Lower leg skin (tissue), 3 donors: Measurements from ENCODE around the gene TMEM9.

Experiments used
- POLR2A ChIP-seq, 2 donors: fragments of 450-650 bp; IDR thresholded peaks; one replicate each; pipeline ENCODE4 v1.6.1; 2016 to 2017; ENCODE audit warnings: antibody characterized with exemption in 2 of 2, mild to moderate bottlenecking in 1 of 2, moderate library complexity in 1 of 2
- TF ChIP-seq, protein P1 (sequence below), 3 donors: fragments of 450-650 bp; IDR thresholded peaks; one replicate each; pipeline ENCODE4 v1.5.1; 2016; ENCODE audit warnings: antibody characterized with exemption in 3 of 3, mild to moderate bottlenecking in 3 of 3, moderate library complexity in 2 of 3

DNA sequence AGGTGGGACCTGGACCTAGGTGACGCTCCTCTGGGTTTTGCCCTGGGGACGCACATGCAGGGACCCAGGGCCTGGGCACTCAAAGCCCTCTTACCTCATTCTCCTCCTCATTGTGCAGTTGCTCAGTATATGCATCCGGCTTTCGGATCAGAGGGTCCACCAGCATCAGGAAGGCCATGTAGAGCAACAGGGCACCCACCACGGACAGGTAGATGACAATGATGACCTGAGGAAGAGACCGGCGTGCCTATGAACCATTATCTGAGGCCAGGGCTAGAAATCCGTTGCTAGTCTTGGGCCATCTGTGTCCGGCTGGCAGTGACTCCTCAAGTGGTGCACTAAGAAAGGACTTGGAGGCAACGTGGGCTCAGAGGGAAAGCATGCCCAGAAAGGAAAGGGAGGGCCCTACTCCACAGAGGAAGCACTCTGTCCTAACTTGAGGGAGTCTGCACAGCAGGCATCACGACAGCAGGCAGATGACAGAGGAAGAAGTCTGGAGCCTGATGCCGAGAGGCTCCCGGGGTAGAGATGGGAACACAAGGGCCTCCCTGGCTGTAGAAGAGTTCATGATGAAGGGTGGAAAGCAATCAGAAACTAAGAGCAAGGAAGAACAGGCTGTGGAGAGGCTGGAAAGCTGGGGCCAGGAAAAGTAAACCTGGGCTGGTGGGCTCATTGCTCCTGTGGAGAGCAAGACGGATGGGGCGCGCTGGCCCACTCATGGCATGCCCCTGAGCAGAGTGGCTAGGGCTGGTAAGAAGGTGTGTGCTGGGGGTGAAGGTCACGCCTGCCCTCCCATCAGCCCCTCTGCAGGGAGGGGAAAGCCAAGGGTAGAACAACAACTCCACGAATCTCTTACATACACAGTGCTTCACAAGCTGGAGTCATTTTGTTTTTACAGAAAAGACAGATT lies 10.3 kb downstream of the TMEM9 start:
- no peak for TF ChIP-seq POLR2A (IDR thresholded peaks at IDR 0.05)
- TF ChIP-seq, protein P1, sequence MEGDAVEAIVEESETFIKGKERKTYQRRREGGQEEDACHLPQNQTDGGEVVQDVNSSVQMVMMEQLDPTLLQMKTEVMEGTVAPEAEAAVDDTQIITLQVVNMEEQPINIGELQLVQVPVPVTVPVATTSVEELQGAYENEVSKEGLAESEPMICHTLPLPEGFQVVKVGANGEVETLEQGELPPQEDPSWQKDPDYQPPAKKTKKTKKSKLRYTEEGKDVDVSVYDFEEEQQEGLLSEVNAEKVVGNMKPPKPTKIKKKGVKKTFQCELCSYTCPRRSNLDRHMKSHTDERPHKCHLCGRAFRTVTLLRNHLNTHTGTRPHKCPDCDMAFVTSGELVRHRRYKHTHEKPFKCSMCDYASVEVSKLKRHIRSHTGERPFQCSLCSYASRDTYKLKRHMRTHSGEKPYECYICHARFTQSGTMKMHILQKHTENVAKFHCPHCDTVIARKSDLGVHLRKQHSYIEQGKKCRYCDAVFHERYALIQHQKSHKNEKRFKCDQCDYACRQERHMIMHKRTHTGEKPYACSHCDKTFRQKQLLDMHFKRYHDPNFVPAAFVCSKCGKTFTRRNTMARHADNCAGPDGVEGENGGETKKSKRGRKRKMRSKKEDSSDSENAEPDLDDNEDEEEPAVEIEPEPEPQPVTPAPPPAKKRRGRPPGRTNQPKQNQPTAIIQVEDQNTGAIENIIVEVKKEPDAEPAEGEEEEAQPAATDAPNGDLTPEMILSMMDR (IDR thresholded peaks at IDR 0.05), result no peak
